Neutrophil (primary cell): ENCODE measurements around the gene CFAP92.
"Not testable (repeated sequence)": the region's sequence is repeated elsewhere in the genome, so short reads cannot be mapped to it uniquely, and the experiment has no call there.

ENCODE experiments used
- H3K27ac ChIP-seq: fragments of 200-600 bp; sonication (generic); 2 replicates; pipeline ENCODE4 v1.5.1; 2016; ENCODE audit warnings: mild to moderate bottlenecking, moderate library complexity
- H3K27me3 ChIP-seq: fragments of 200-600 bp; sonication (generic); 2 replicates; pipeline ENCODE4 v1.6.0; 2016; ENCODE audit warnings: mild to moderate bottlenecking
- H3K36me3 ChIP-seq: fragments of 200-600 bp; sonication (generic); 2 replicates; pipeline ENCODE4 v1.5.1; 2017
- H3K4me1 ChIP-seq, 2 experiments: fragments of 200-600 bp in 1 of 2; sonication (generic) in 1 of 2; 1 replicate in 1 of 2; 2 replicates in 1 of 2; pipeline versions ENCODE4 v1.5.1 to v1.6.1; 2013 to 2016; ENCODE audit warnings: low read depth in 1 of 2, low read length in 1 of 2, mild to moderate bottlenecking in 1 of 2, moderate library complexity in 1 of 2; ENCODE audit not compliant: control insufficient read depth in 1 of 2, insufficient read depth in 1 of 2
- H3K4me3 ChIP-seq, 2 experiments: fragments of 200-600 bp in 1 of 2; sonication (generic) in 1 of 2; 1 replicate in 1 of 2; 2 replicates in 1 of 2; pipeline ENCODE4 v1.5.1; 2013 to 2016; ENCODE audit warnings: low read depth in 1 of 2, low read length in 1 of 2, mild to moderate bottlenecking in 1 of 2, moderate library complexity in 1 of 2
- H3K9me3 ChIP-seq: fragments of 200-600 bp; sonication (generic); 2 replicates; pipeline ENCODE4 v1.5.1; 2016
- TF ChIP-seq, protein P1 (sequence below): fragments of 200-600 bp; sonication (generic); IDR thresholded peaks from 2 replicates; pipeline ENCODE4 v1.5.1; 2016; ENCODE audit warnings: antibody characterized with exemption

CFAP92 gene

DNA sequence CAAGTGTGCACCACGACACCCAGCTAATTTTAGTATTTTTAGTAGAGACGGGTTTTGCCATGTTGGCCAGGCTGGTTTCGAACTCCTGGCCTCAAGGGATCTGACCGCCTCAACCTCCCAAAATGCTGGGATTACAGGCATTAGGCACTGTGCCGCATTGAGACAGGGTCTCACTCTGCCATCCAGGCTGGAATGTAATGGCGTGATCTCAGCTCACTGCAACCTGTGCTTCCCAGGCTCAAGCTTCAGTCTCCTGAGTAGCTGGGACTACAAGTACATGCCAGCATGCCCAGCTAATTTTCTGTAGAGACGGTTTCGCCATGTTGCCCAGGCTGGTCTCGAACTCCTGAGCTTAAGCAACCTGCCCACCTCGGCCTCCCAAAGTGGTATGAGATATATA is 62.8 kb downstream of the CFAP92 start:
- TF ChIP-seq, protein P1, sequence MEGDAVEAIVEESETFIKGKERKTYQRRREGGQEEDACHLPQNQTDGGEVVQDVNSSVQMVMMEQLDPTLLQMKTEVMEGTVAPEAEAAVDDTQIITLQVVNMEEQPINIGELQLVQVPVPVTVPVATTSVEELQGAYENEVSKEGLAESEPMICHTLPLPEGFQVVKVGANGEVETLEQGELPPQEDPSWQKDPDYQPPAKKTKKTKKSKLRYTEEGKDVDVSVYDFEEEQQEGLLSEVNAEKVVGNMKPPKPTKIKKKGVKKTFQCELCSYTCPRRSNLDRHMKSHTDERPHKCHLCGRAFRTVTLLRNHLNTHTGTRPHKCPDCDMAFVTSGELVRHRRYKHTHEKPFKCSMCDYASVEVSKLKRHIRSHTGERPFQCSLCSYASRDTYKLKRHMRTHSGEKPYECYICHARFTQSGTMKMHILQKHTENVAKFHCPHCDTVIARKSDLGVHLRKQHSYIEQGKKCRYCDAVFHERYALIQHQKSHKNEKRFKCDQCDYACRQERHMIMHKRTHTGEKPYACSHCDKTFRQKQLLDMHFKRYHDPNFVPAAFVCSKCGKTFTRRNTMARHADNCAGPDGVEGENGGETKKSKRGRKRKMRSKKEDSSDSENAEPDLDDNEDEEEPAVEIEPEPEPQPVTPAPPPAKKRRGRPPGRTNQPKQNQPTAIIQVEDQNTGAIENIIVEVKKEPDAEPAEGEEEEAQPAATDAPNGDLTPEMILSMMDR: no peak
- Histone ChIP-seq H3K9me3 (no peaks in the 10 kb centered on the region), H3K4me3 (no peak overlapping the region), H3K27ac (no peak overlapping the region), H3K4me1 (no peaks in the 10 kb centered on the region), H3K36me3 (no peaks in the 10 kb centered on the region), H3K27me3 (no peaks in the 10 kb centered on the region)

DNA sequence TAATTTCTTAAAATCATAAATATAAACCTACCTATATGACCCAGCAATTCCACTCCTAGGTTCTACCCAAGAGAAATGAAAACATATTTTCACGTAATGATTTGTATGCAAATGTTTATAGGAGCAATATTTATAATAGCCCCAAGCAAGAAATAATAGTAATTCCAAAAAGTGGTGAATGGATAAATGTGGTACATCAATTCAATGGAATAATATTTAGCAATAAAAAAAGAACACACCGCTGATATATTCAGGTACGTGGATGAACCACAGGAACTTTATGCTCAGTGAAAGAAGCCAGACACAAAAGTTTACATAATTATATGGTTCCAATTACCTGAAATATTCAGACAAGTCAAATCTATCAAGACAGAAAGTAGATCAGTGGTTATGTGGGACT is 64.5 kb downstream of the CFAP92 start:
- Histone ChIP-seq H3K4me1 (no peaks in the 10 kb centered on the region), H3K27me3 (no peaks in the 10 kb centered on the region), H3K4me3 (no peak overlapping the region), H3K9me3 (no peaks in the 10 kb centered on the region), H3K36me3 (no peaks in the 10 kb centered on the region), H3K27ac (no peak overlapping the region)
- TF ChIP-seq, protein P1: no peak

DNA sequence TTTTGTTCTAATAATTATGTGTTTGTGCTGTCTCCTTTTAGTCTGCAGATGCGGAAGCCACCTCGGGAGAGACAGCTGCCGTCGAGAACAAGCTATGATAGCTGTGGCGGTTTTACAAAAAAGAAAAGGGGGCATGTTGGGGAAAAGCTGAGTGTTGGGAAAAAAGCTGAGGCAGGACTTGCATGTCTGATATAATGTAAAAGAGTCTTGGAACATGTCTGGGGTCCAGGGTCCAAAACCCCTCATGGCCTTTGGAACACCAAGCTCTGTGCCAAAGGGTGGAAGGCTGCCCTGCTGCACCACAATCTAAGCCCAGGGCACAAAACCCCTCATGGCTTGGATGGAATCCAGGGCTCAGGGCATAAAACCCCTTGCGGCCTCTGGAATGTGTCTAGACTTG is 69.9 kb downstream of the CFAP92 start:
- not testable (repeated sequence) for H3K36me3 ChIP-seq, H3K9me3 ChIP-seq, H3K4me3 ChIP-seq, H3K27me3 ChIP-seq, H3K27ac ChIP-seq
- H3K4me1 ChIP-seq: peaks cover 0 to 10% of the 10 kb centered on the region in 2 experiments

DNA sequence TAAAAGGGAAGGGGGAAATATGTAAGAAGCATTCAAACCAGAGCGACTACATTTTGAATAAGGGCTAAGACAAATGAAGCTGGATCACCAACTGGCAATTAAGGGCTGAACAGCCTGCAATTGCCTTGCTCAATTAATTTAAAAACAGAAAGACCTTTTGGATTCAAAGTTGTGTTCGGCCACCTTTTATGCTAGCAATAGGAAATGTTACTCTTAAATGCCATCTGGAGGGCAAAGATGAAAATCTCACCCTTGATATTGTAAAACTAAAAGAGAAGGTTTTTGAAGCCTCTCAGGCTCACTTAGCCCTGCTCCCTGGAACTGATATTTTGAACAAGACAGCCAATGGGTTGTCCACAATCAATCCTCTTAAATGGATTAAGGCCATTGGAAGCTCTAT is 70.3 kb downstream of the CFAP92 start:
- Histone ChIP-seq H3K4me1 (peaks cover 0 to 10% of the 10 kb centered on the region in 2 experiments), H3K27me3 (no peaks in the 10 kb centered on the region), H3K36me3 (peaks cover 3% of the 10 kb centered on the region), H3K27ac (no peak overlapping the region), H3K4me3 (no peak overlapping the region), H3K9me3 (no peaks in the 10 kb centered on the region)
- TF ChIP-seq, protein P1: no peak

DNA sequence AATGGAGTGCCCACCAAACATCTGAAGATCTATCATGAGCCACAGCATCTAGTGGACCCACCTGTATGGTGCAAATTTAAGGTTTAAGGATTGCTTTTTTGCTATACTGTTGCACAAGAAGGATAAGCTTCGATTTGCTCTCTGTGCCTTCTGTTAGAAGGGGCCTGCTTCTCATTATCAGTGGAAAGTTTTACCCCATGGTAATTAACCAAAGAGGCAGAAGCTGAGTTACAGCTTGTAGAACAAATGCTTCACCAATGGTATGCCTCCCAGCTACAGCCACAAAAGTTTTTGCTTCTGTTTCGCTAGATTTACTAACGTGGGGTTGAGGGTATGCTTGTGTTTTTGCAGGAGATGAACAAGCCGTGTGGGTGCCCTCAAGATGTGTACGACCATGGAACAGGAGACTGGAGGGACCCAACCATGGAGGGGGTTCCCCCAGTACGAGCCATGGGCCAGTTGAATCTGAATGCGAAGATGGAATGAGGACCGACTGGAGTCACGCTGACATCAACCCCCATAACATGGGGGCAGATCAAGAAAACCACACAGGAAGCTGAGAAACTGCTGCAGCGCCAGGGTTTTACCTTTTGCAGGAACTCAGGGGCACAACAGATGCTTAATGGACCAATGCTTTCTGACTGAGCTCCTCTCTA is 70.9 kb downstream of the CFAP92 start:
- Histone ChIP-seq H3K9me3 (no peaks in the 10 kb centered on the region), H3K4me3 (no peak overlapping the region), H3K4me1 (peaks cover 0 to 10% of the 10 kb centered on the region in 2 experiments), H3K27ac (no peak overlapping the region), H3K36me3 (peaks cover 3% of the 10 kb centered on the region), H3K27me3 (no peaks in the 10 kb centered on the region)
- TF ChIP-seq, protein P1: no peak

DNA sequence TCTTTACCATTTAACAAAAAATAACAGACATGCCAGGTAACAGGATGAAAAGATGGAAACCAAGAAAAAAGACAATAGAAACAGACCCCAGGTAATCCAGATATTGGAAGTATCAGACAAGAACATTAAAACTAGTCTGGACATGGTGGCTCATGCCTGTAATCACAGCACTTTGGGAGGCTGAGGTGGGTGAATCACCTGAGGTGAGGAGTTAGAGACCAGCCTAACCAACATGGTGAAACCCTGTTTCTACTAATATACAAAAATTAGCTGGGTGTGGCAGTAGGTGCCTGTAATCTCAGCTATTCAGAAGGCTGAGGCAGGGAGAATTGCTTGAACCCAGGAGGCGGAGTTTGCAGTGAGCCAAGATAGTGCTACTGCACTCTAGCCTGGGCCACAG is 73.9 kb downstream of the CFAP92 start:
- H3K9me3 ChIP-seq: no peaks in the 10 kb centered on the region
- H3K27me3 ChIP-seq: no peaks in the 10 kb centered on the region
- TF ChIP-seq, protein P1: no peak
- no peak overlapping the region for H3K4me3 ChIP-seq
- H3K36me3 ChIP-seq: peaks cover 27% of the 10 kb centered on the region
- no peak overlapping the region for H3K27ac ChIP-seq
- peaks cover 0 to 10% of the 10 kb centered on the region in 2 experiments for H3K4me1 ChIP-seq
